ENCODE measurements around the gene SVBP.

Gene SVBP

DNA sequence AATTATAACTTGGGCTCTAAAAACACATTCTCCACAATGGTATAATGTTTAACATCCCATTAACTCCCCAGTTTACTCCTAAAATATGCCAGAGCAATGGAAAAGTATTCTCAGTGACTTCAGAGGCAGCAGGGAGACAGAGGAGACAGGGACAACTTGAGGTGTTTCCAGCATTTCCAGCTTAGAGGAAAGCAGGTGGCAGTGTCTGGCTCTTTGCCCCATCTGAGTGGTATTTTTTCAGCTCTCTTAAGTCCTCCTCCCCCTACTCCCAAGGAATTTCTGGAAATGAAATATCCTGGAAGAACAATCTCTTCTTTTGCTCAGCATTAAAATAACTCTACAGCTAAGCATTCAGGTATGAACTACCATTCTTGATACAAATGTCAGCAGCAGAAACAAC, 11.0 kb downstream of the SVBP start:
- no peak for TF ChIP-seq CTCF (IDR thresholded peaks at IDR 0.05; ENCODE audit: insufficient read depth, low read depth, low read length, missing control alignments)
- H3K4me3 ChIP-seq (ENCODE audit: low read depth, low read length), result no peak overlapping the region
- no peak for DNase-seq (ENCODE audit: low read depth)

DNA sequence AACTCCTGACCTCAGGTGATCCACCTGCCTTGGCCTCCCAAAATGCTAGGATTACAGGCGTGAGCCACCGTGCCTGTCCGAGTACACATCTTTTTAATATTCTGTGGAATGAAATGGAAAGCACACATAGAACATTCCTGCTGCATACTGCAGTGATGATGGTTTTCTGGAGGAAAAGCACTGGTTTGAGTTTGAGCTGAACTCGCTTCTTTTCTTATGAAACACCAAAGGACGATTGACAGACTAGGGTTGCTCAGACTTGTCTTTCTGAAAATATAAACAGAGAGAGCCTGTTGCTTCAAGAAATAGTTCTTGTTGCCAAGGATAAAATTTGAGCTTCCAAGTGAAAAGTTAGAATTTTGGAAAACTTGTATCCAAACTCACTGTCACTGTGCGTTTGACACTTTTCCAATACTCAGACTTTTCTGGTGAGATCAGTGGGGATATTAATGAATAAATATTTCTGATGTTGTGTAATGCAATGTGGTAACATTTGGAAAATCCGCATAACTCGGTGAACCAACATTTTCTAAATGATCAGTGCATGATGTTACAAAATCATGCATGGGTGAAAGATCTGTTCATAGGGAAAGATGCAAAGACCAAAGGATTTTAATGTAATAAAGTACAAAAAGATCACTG, 15.2 kb downstream of the SVBP start:
- DNase-seq (ENCODE audit: low read depth), result no peak
- no peak overlapping the region for H3K4me3 ChIP-seq (ENCODE audit: low read depth, low read length)
- TF ChIP-seq CTCF (IDR thresholded peaks at IDR 0.05; ENCODE audit: insufficient read depth, low read depth, low read length, missing control alignments), result no peak

- H3K4me3 ChIP-seq (ENCODE audit: low read depth, low read length), result no peak overlapping the region
- DNase-seq (ENCODE audit: low read depth), result no peak
- TF ChIP-seq CTCF (IDR thresholded peaks at IDR 0.05; ENCODE audit: insufficient read depth, low read depth, low read length, missing control alignments), result no peak
These were observed 19.2 kb downstream of the SVBP start for GRCh38 chr1:42797979-42798378.

GRCh38 chr1:42797414-42797813, 19.8 kb downstream of the SVBP start:
- no peak overlapping the region for H3K4me3 ChIP-seq (ENCODE audit: low read depth, low read length)
- no peak for DNase-seq (ENCODE audit: low read depth)
- no peak for TF ChIP-seq CTCF (IDR thresholded peaks at IDR 0.05; ENCODE audit: insufficient read depth, low read depth, low read length, missing control alignments)

- no peak overlapping the region for H3K4me3 ChIP-seq (ENCODE audit: low read depth, low read length)
- TF ChIP-seq CTCF (IDR thresholded peaks at IDR 0.05; ENCODE audit: insufficient read depth, low read depth, low read length, missing control alignments), result no peak
- DNase-seq (ENCODE audit: low read depth), result no peak
These were observed 23.4 kb downstream of the SVBP start for GRCh38 chr1:42793824-42794223.

- no peak overlapping the region for H3K4me3 ChIP-seq (ENCODE audit: low read depth, low read length)
- no peak for TF ChIP-seq CTCF (IDR thresholded peaks at IDR 0.05; ENCODE audit: insufficient read depth, low read depth, low read length, missing control alignments)
- DNase-seq (ENCODE audit: low read depth), result no peak
These were observed 29.2 kb downstream of the SVBP start for GRCh38 chr1:42788021-42788420.

GRCh38 chr1:42786097-42786496, 31.1 kb downstream of the SVBP start:
- H3K4me3 ChIP-seq (ENCODE audit: low read depth, low read length), result no peak overlapping the region
- DNase-seq (ENCODE audit: low read depth), result no peak
- no peak for TF ChIP-seq CTCF (IDR thresholded peaks at IDR 0.05; ENCODE audit: insufficient read depth, low read depth, low read length, missing control alignments)
